Posterior vena cava (tissue), 2 donors: Measurements from ENCODE around the gene IRF4. TPM values are rescaled to one million over a fixed set of nuclear protein-coding genes. Genes with fewer than 3 reads are reported as not detected.

Experiments
- DNase-seq: peaks from one replicate; pipeline ENCODE4 v3.0.0-alpha.2; 2020; ENCODE audit warnings: low spot score
- intact Hi-C, 2 donors: fragments of 100-400 bp; cut with DNase I; formaldehyde crosslinking; loops; one replicate each; pipeline versions ENCODE4 v1.14.1 to v1.14.2; 2022 to 2023
- total RNA-seq, 2 donors: library from RNA; stranded (reverse); fragmentation: NEBNext Ultra II Directional; extraction: Animal tissue kit (Norgen Biotek cat#: 25700); gene quantifications; one replicate each; pipeline ENCODE4 v1.2.1, GENCODE V29; 2021
- donor health status: DM: yes; HTN: yes; CAD: no.
- donor health status: DM: yes; HTN: yes; CAD: no.

The IRF4 gene
- total RNA-seq, 2 donors from 2014 or later: 1.7 to 2.7 TPM

- intact Hi-C loops: no loop called here
- no peak for DNase-seq
Observed at GRCh38 chr6:378090-378957, 13.2 kb upstream of the IRF4 start.

- DNase-seq: peak; percentile 76
- intact Hi-C loops: no loop called here
Observed at GRCh38 chr6:378958-379409, 12.6 kb upstream of the IRF4 start.

GRCh38 chr6:379410-380181 lies 12.0 kb upstream of the IRF4 start:
- intact Hi-C loops: no loop called here
- peak; percentile 83 for DNase-seq

- intact Hi-C loops: no loop called here
- peak; percentile 78 for DNase-seq
Observed at GRCh38 chr6:380234-381218, 11.0 kb upstream of the IRF4 start.

- DNase-seq: peak; percentile 79
- intact Hi-C loops: no loop called here
Observed at GRCh38 chr6:381742-382461, 9.7 kb upstream of the IRF4 start.

- intact Hi-C loops: no loop called here
- no peak for DNase-seq
Observed at GRCh38 chr6:382883-383810, 8.4 kb upstream of the IRF4 start.

- intact Hi-C loops: no loop called here
- no peak for DNase-seq
Observed at GRCh38 chr6:383856-384255, 7.7 kb upstream of the IRF4 start.

- intact Hi-C loops: loop anchor here in 1 of 2 donors (5.0 kb wide), 1 partner anchor 157 kb away; no protein-coding TSS in a partner anchor
- no peak for DNase-seq
Observed at GRCh38 chr6:384898-385297, 6.7 kb upstream of the IRF4 start.

- no peak for DNase-seq
- intact Hi-C loops: loop anchor here in 1 of 2 donors (5.0 kb wide), 1 partner anchor 157 kb away; no protein-coding TSS in a partner anchor
Observed at GRCh38 chr6:385614-386013, 5.9 kb upstream of the IRF4 start.

- no peak for DNase-seq
- intact Hi-C loops: loop anchor here in 1 of 2 donors (5.0 kb wide), 1 partner anchor 156 kb away; no protein-coding TSS in a partner anchor
Observed at GRCh38 chr6:386688-387266, 4.8 kb upstream of the IRF4 start.

GRCh38 chr6:387293-387741 lies 4.2 kb upstream of the IRF4 start:
- DNase-seq: no peak

GRCh38 chr6:388202-388903 lies 3.2 kb upstream of the IRF4 start:
- no peak for DNase-seq

More at GRCh38 chr6:387293-387741, 4.2 kb upstream of the IRF4 start:
- intact Hi-C loops: loop anchor here in 1 of 2 donors (5.0 kb wide), 1 partner anchor 155 kb away; no protein-coding TSS in a partner anchor

GRCh38 chr6:389143-389542 lies 2.4 kb upstream of the IRF4 start:
- no peak for DNase-seq
- intact Hi-C loops: loop anchor here in 1 of 2 donors (5.0 kb wide), 1 partner anchor 153 kb away; no protein-coding TSS in a partner anchor

More at GRCh38 chr6:388202-388903, 3.2 kb upstream of the IRF4 start:
- intact Hi-C loops: loop anchor here in 1 of 2 donors (5.0 kb wide), 1 partner anchor 154 kb away; no protein-coding TSS in a partner anchor

- no peak for DNase-seq
- intact Hi-C loops: loop anchor here in 1 of 2 donors (5.0 kb wide), 1 partner anchor 153 kb away; no protein-coding TSS in a partner anchor
Observed at GRCh38 chr6:389622-390021, 1.9 kb upstream of the IRF4 start.

GRCh38 chr6:390914-391558 lies 516 bp upstream of the IRF4 start:
- intact Hi-C loops: no loop called here
- DNase-seq: no peak
